ENCODE data around the gene RAB17.

The RAB17 gene

DNA sequence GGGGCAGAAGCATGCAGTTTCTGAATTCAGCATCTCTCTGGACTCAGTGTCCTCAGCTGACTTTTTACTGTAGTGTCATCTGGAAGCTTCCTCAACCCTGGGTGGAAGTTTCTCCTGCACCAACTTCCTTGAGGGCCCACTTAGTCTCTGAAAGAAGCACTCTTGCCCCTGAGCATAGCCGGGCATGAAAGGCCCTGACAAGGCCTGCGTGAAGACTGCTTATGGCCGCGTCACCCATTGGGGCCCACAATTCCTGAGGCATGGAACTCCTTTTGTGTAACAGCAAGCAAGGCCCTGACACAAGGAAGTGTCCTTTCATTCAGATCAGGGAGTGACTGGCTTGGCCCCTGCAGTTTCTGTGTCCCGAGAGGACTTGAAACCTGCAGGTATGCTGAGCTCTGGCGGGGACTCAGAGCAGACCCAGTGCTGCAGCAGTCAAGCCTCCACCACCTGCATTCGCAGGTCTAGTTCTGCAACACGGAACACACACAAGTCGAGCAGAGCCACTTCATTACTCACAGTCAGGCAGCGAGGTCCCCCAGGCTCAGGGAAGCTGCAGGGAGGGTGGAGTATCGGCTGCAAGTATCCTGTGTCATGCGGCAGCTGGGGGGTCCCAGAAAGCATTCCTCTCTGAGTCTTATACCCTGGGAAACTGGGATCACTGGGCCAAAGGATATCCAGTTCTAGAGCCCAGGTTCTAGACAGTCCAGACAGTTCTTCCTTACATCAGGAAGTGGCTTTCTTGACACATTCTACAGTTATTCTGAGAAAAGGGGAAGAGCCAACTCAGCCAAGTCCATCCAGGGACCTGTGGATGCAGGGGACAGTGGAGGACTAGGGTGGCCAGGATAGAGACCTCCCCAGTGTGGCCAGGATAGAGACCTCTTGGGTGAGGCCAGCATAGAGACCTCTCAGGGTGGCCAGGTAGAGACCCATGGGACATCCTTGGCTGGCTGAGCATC lies 59.8 kb downstream of the RAB17 start:
- no peak for DNase-seq (ENCODE audit: extremely low read depth, low read depth)
- TF ChIP-seq, protein P1, sequence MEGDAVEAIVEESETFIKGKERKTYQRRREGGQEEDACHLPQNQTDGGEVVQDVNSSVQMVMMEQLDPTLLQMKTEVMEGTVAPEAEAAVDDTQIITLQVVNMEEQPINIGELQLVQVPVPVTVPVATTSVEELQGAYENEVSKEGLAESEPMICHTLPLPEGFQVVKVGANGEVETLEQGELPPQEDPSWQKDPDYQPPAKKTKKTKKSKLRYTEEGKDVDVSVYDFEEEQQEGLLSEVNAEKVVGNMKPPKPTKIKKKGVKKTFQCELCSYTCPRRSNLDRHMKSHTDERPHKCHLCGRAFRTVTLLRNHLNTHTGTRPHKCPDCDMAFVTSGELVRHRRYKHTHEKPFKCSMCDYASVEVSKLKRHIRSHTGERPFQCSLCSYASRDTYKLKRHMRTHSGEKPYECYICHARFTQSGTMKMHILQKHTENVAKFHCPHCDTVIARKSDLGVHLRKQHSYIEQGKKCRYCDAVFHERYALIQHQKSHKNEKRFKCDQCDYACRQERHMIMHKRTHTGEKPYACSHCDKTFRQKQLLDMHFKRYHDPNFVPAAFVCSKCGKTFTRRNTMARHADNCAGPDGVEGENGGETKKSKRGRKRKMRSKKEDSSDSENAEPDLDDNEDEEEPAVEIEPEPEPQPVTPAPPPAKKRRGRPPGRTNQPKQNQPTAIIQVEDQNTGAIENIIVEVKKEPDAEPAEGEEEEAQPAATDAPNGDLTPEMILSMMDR (IDR thresholded peaks at IDR 0.05; ENCODE audit: low read depth, low read length), result no peak

DNA sequence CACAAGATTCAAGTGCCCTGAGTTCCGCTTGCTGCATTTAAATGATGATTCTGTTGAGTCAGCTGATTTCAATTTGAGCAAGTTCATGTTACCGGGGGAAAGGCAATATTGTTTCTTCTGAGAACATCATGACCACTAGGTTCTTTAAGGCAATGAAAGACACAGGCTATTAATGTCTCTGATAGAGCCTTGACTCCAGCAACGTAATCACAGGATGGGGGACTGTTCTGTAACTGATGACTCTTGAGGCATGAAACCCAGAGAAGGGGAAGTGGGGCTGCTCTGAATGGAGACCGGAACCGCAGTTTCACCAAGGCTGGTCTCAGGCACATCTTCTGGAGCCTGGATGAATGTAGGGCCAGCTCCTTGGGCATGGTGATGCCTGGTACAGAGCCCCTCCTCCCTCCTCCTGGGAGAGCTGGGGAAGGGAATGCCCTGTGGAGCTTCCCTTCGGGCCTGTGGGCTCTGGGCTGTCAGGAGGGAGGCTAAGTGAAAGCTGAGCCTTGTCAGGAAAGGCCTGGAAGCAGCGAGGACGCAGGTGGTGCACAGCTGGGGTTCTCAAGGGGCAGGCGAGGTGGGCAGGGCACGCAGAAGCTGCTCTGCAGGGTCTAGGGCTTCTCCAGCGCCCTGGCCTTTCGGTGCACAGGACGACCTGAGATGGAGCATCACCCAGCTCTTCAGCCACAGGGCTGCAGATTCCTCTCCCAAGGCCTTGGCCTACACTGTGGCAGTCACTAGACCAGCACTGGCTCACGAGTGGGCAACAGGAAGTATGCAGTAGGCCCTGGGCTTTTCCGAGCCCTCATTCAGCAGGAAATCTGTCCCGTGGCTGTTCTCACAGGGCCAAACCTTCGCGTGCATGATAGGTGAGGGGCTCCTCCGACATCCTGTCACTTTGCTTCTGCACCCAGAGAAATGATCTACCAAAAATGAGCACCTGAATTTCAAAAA lies 60.8 kb downstream of the RAB17 start:
- no peak for DNase-seq (ENCODE audit: extremely low read depth, low read depth)
- TF ChIP-seq, protein P1 (IDR thresholded peaks at IDR 0.05; ENCODE audit: low read depth, low read length), result no peak

DNA sequence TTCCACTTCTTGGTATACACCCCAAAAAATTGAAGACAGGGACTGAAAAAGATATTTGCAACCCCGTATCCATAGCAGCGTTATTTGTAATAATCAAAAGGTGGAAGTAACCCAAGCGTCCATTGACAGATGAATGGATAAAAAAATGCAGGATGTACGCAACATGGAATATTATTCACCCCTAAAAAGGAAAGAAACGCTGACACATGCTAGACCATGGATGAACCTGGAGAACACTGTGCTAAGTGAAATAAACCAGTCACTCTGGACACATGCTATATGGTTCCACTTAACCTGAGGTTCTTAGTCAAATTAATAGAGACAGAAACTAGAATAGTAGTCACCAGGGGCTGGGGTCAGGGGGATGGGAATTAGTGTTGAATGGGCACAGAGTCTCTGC lies 62.8 kb downstream of the RAB17 start:
- TF ChIP-seq, protein P1 (IDR thresholded peaks at IDR 0.05; ENCODE audit: low read depth, low read length), result no peak

DNA sequence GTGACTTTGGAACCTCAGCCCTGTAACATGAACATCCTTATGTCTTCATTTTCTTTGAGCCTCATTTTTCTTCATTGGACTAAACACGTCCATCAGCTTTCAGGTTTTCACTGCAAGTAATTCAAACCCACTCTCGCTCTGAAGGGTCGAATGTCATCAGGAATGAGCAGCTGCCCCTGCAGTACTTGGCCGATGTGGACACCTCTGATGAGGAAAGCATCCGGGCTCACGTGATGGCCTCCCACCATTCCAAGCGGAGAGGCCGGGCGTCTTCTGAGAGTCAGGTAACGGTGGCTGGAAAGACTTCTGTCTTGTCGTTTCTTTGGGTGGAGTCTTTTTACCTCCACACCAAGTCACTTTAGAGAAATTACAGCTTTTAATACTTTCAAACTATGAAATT lies 63.3 kb downstream of the RAB17 start:
- DNase-seq (ENCODE audit: extremely low read depth, low read depth), result no peak
- TF ChIP-seq, protein P1 (IDR thresholded peaks at IDR 0.05; ENCODE audit: low read depth, low read length), result no peak

More for the DNA sequence above, 62.8 kb downstream of the RAB17 start:
- no peak for DNase-seq (ENCODE audit: extremely low read depth, low read depth)

DNA sequence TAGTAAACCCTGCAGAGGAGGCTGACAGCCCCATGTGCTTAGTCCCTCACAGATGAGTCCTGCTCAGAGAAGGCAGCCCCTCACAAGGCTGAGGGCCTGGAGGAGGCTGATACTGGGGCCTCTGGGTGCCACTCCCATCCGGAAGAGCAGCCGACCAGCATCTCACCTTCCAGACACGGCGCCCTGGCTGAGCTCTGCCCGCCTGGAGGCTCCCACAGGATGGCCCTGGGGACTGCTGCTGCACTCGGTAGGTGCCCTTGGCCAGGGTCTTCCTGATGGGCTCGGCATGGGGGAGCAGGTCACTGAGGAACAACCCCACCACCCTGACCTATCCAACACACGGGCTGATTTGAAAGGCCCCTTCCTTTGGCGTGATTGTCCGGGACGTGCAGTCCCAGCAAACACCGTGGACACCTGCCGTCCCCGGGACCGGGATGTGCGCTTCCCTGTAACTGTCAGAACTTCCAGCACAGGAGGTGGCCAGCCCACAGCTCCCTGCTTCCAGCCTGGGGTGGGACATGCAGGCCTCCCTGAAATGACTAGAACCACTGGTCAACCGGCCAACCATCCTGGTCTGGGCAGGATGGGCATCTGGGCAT lies 64.9 kb downstream of the RAB17 start:
- TF ChIP-seq, protein P1 (IDR thresholded peaks at IDR 0.05; ENCODE audit: low read depth, low read length), result no peak
- DNase-seq (ENCODE audit: extremely low read depth, low read depth), result no peak

DNA sequence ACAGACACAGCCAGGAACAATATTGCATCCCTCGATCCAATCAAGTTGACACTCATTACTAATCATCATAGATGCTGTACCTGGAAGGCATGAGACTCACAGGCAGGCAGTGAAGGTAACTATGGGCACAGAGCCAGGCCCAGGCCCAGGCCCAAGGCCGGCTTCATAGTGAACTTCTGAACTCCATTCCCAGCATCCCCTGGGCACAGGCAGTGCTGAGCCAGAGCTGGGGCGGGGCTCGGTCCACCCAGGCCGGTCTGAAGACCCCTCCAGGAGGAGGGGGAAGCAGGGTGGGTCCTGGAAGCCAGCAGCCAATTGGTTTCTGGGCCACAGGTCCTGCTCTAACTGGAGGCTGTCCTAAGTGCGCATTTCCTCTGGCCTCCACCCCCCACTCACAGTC lies 65.9 kb downstream of the RAB17 start:
- TF ChIP-seq, protein P1 (IDR thresholded peaks at IDR 0.05; ENCODE audit: low read depth, low read length), result no peak
- no peak for DNase-seq (ENCODE audit: extremely low read depth, low read depth)

All from AG09319 (cell line).